ENCODE data around the gene MX2.
"Not testable (repeated sequence)": the region's sequence is repeated elsewhere in the genome, so short reads cannot be mapped to it uniquely, and the experiment has no call there.

The MX2 gene

DNA sequence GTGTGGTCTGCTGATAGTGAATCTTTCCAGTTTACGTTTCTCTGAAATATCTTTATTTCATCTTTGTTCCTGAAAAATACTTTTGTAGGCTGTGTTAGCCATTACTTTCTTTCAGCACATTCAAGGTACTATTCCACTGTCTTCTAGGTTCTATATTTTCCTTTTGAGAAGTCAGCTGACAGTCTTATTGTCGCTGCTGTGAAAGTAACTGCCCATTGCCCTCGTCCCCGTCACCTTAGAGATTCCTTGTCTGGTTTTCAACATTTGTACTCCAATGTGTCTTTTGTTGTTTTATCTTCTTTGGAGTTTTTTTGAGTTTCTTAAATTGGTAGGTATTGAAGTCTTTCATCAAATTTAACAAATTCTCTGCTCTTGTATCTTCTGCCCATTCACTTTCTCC is 19.8 kb upstream of the MX2 start:
- DNase-seq: no peak

DNA sequence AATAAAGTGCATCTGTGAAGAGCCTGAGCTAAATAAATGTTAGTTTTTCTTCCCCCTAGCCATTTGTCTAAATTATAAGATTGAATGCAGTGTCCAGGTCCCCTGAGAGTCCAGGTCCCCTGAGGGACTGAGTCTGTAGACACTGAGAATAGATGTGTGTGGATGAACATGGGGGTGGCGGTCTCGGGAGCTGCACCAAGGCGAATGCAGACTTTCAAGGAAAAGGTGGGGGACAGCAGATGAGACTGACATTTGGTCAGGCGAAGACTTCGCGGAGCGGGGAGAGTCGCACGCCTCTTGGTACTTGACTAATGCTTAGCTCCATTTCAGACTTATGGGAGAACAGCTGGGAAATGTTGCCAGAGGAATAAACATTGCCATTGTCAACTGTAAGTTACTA is 17.7 kb upstream of the MX2 start:
- DNase-seq: no peak

DNA sequence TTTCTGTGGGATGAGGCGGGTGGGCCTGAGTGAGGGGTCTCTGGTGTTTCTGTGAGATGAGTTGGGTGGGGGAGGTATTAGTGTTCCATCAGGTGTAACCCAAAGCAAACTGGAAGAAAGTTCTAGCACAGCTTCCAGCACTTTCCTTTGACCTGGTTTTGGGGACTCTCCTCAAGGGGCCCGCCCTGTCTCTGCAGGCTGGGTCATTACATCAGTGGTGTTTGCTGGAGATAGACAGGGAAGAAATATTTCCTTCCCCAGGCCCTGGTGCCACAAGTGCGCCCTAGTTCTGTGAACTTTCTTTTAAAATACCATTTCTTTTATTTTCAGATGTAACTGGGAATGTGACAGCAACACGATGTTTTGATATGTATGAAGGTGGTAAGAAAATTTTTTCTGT is 16.5 kb upstream of the MX2 start:
- peak; percentile 15 for DNase-seq

DNA sequence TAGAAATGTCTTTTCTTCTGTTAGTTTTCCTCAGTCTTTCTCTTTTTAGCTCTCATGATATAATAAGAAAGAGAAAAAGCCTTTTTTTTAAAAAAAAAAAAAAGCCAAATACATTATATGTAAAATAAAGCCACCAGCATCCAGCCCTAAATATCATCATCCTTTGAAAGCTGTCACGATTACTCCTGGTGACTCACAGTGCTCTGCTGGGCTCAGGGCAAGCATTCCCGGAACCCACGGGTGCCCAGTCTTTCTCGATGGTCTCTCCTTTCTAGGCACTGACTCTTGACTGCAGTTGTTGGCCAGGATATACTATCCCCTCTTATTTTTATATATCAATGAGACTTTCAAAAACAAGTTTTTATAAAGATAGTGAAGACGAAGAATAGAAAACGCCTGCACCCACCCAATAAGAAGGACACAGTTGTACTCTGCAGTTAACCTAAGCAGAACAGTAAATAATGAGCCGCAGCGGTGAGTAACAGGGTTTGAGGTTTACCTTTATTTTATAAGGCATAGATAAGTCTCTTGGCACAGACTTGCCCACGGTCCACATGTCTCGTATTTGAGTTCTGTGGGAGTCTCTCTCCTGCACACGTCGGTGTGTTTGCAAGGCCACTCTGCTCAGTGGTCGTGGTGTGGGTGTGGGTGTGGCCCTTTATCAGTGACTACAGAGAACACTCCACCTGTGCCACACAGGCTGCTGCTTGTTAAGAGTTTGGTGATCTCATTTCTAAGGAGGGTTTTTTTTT is 15.7 kb upstream of the MX2 start:
- peak; percentile 62 for DNase-seq

DNA sequence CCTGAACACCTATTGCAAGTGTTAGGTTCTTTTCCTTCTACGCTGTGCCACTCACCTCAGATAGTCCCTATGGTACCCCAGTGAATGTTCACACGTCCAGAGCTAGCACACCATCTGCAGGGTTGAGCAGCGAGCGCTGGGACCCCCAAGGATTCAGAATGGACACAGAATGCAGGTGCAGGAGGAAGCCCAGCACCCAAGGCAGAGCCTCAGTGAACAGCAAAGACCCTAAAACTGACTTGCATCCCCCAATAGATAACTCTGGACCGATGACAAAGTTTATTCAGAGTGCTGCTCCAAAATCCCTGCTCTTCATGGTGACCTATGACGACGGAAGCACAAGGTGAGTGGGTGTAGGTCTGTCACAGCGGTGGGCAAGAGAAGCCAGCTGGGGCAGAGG is 15.1 kb upstream of the MX2 start:
- DNase-seq: no peak

GRCh38 chr21:41348434-41348833 is 13.4 kb upstream of the MX2 start:
- no peak for DNase-seq

- DNase-seq: no peak
These were observed 12.7 kb upstream of the MX2 start for GRCh38 chr21:41349126-41349525.

DNA sequence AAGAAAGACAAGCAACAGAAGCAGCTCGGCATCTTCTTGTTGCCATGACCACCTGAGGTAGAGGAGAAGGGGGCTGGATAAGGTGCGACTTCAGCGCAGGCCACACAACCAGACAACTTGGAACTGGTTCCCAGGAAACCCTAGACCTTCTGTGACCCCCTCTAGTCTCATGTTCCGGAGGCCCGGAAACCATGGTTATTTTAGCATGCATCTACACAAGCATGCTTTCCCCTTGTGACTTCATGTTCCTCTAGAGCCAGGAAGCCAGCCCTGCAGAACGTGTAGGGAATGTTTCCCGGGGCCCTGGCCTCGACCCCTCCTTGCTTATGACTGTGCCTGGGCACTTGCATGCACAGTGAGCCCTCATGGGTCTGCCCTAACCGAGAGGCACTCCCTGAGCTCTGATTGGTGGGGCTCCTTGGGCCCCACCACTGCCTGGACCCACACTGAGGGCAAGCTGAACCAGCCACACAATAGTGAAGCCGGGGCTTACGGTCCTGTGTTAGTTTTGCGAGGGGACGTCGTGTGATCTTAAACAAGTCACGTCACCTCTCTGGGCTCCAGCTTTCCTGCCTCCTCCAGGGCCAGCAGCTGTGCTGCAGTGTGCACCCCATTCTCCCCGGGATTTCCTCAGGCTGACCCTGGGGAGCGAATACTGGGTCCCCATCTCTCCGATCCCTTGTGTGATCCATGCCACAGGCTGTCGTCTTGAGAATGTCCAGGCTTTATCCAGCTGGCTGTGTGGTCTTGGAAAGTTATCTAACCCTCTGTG is 12.0 kb upstream of the MX2 start:
- DNase-seq: no peak

DNA sequence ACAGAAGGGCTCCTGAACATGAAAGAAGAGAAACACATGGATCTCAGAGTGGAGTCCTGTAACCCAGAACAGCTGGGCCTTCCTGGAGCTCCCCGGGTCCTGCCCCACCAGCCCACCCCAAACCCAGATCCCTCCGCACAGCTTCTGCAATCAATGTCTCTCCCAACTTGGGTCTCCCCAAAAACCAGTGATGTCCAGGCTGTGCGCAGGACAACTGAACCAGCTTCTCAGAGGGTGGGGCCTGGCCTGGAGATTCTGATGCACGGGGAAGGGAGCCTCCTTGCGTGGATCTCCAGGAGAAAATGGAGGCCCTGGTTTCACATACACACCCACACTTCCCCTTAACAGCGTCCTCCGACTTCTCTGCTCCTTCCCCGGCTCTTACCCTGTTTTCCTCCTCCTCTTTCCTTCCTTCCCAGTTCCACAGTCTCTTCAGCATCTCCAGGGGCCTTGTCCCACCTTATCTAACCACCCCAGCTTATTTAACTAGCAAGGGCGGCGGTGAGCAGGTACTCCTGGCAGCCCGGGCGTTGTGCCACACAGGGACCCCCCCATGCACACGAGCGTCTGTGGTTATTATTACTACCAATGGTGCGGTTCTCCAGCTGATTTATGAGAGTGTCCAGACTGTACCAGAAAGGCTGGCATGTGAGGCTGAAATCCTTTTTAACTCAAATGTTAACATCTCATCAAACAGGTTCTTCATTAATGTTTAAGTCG is 11.2 kb upstream of the MX2 start:
- no peak for DNase-seq

GRCh38 chr21:41357546-41357945 is 4.3 kb upstream of the MX2 start:
- no peak for DNase-seq

DNA sequence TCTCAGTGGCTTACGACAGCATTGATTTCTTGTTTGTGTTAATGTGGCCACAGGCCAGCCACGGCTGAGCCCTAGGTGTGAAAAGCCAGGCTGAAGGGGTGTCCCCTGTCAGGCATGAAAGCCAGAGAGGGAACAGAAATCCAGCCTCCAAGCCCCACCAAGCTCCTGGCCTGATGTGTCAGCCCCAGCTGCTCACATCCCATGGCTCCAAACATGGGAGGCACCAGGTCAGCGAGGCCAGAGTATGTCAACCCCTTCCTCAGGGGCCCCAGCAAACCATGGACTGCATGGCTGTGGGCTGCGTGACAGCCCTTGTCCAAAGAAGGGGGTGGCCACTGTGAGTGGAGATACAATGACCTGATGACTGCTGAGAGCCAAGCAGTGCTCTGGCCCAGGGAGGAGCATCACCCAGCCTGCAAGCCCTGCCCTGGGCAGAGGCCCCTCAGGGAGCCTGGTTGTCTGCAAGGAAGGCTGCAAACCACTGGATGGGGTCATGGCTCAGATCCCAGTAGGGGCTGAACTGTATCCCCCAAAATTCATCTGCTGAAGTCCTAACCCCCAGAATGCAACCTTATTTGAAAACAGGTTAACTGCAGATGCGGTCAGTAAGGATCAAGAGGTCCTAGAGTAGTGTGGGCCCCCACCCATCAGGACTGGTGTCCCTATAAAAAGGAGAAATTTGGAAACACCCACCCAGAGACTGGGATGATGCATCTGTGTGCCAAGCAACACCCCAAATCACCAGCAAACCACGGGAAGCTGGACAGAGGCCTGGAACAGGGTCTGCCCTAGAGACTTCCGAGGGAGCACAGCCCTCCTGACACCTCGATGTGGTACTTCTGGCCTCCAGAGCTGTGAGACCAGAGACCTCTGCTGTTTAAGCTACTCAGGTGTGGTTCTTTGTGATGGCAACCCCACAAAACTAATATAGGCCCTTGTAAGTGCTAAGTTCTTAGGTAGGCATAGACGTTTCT is 3.3 kb upstream of the MX2 start:
- DNase-seq: no peak

DNA sequence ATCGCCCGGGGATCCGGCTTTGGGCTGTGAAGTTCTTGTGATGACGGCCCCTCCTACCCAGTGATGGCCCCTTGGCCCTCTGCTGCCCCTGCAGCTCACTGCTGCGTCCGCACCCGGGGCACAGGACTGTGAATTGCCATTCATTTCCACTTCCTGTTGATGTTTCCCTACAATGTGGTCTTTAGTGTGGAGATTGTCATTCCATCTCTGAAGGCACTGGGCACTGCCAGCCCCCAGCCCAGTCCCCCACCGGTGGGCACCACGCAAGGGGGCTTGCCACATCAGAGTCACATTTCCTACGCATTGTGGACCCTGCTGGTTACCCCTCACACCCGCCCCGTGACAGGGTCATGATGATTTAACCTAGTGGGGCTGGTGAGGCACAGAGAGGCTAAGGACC is 2.5 kb upstream of the MX2 start:
- DNase-seq: no peak

DNA sequence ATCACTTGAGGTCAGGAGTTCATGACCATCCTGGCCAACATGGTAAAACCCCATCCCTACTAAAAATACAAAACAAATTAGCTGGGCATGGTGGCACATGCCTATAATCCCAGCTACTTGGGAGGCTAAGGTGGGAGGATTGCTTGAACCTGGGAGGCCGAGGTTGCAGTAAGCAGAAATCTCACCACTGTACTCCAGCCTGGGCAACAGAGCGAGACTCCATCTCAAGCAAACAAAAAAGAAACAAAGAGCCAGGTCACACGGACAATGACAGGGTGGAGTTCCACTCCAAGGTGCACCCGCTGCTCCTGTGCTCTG is 2.1 kb upstream of the MX2 start:
- DNase-seq: not testable (repeated sequence)

GRCh38 chr21:41360072-41360821 is 1.6 kb upstream of the MX2 start:
- no peak for DNase-seq

- DNase-seq: no peak
These were observed 608 bp upstream of the MX2 start for GRCh38 chr21:41361053-41361785.

- no peak for DNase-seq
These were observed 960 bp downstream of the MX2 start for GRCh38 chr21:41362605-41363369.

DNA sequence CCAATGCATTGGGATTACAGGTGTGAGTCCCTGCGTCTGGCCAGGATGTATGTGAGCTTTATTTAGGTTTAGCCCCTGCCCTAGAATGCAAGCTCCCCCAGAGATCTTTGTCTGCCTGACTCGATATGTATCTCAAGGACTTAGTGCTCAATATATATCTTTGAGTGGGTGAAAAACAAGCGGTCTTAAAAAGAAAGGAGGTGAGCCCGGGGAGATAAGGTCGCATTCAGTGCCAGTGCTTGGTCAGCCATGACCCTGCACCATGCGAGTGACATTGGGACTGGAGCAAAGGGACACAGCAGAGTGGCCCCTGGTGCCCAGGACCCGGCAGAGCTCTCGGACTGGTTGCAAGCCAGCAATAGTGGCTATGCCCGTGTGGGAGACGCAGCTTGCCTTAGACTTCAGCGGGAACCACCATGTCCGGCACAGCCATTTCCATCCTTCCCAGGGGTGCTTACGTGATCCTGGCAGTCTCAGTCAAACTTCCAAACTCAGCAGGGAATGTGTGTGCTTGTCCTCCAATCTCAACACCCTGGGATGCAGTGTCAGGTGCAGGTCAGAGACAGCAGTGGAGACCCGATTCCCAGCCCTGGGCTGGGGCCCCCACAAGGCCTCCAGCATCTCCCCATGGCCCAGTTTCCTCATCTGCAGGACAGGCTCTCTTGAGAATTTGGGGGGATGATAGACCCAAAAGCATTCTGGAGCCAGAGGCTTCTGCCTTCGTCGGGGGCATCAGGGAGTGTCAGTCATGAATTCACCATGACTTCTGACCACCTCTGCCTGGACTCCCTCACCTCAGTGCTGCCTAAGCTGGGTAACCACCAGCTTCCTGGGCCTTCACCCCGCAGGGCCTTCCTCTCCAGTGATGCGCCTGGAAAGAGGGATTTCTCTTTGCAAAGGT is 1.8 kb downstream of the MX2 start:
- DNase-seq: no peak

DNA sequence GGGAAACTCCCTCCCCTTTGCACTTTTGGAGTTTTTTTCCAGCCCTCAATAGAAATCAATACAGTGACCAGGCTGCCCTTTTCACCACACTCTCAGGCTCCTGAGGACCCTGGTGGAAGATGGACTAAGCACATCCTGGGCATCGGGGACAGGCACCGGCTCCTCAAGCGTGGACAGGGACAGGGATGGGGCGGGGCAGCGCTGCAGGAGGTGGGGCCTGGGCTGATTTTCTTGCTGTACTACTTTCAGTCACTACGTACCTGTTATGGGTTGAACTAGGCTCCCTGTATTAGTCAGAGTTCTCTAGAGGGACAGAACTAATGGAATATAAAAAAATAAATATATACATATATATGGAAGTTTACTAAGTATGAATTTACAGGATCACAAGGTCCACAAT is 2.5 kb downstream of the MX2 start:
- DNase-seq: no peak

DNA sequence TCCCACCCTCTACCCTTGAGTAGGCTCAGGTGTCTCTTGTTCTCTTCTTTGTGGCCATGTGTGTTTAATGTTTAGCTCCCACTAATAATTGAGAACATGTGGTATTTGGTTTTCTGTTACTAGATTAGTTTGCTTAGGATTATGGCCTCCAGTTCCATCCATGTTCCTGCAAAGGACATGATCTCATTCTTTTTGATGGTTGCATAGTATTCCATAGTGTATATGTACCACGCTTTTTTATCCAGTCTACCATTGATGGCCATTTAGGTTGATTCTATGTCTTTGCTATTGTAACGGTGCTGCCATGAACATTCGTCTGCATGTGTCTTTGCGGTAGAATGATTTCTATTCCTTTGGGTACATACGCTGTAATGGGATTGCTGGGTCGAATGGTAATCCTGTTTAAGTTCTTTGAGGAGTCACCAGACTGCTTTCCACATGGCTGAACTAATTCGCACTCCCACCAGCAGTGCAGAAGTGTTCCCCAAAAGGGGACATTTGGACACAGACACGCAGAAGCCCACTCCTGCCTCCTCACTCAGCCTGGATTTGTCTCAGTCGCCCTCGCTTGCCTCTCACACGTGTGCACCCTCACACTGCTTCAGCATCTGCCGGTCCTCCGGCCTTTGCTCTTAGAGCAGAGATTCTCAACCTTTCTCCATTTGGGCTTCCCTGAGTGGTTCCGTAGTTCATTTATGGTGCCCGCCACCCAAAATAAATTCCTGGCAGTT is 3.7 kb downstream of the MX2 start:
- DNase-seq: no peak

Data from hematopoietic multipotent progenitor cell treated with erythropoietin and hydrocortisone succinate and interleukin-3 and kit ligand, for 4 days (in vitro differentiated cells).